Esophagus squamous epithelium (tissue), 4 donors: ENCODE measurements around the gene RCAN2.

ENCODE experiments used
- CTCF ChIP-seq, 6 experiments: fragments of 450-650 bp in 4 of 6; fragments of 200-600 bp in 2 of 6; sonication (generic) in 2 of 6; IDR thresholded peaks; one replicate each; pipeline ENCODE4 v1.5.1; 2016 to 2019; ENCODE audit warnings: antibody characterized with exemption in 6 of 6, mild to moderate bottlenecking in 4 of 6, moderate library complexity in 4 of 6
- POLR2A ChIP-seq, 4 donors: fragments of 450-650 bp; IDR thresholded peaks; one replicate each; pipeline ENCODE4 v1.6.1; 2017; ENCODE audit warnings: antibody characterized with exemption in 4 of 4, mild to moderate bottlenecking in 4 of 4, moderate library complexity in 3 of 4

- TF ChIP-seq POLR2A (IDR thresholded peaks at IDR 0.05) (no peak), CTCF (IDR thresholded peaks at IDR 0.05) (no peak)
Observed at GRCh38 chr6:46443623-46444022, 47.6 kb downstream of the RCAN2 start.
